GM19023 (cell line): Measurements from ENCODE around the gene FOXL3.
"Not testable (repeated sequence)": the region's sequence is repeated elsewhere in the genome, so short reads cannot be mapped to it uniquely, and the experiment has no call there.

Experiments
- ATAC-seq: cut with Tn5 transposase; IDR thresholded peaks from one replicate; pipeline ENCODE4 v1.9.1; 2021; ENCODE audit warnings: mild to moderate bottlenecking, moderate library complexity; ENCODE audit not compliant: unreplicated experiment

FOXL3 gene

GRCh38 chr7:286266-286665 is 3.7 kb upstream of the FOXL3 start:
- no peak for ATAC-seq

GRCh38 chr7:288671-289101 is 1.3 kb upstream of the FOXL3 start:
- ATAC-seq = no peak

- ATAC-seq = no peak
Observed at GRCh38 chr7:289209-289755, 688 bp upstream of the FOXL3 start.

- ATAC-seq = no peak
Observed at GRCh38 chr7:290554-291372, 793 bp downstream of the FOXL3 start.

GRCh38 chr7:291373-292092 is 1.6 kb downstream of the FOXL3 start:
- no peak for ATAC-seq

GRCh38 chr7:292226-292625 is 2.3 kb downstream of the FOXL3 start:
- no peak for ATAC-seq

GRCh38 chr7:292826-293225 is 2.9 kb downstream of the FOXL3 start:
- no peak for ATAC-seq

GRCh38 chr7:293681-294439 is 3.9 kb downstream of the FOXL3 start:
- ATAC-seq = no peak

GRCh38 chr7:294440-295154 is 4.6 kb downstream of the FOXL3 start:
- no peak for ATAC-seq

- ATAC-seq = no peak
Observed at GRCh38 chr7:295155-296154, 5.5 kb downstream of the FOXL3 start.

GRCh38 chr7:296373-296945 is 6.5 kb downstream of the FOXL3 start:
- ATAC-seq = no peak

GRCh38 chr7:297141-297540 is 7.2 kb downstream of the FOXL3 start:
- ATAC-seq = not testable (repeated sequence)

- ATAC-seq = no peak
Observed at GRCh38 chr7:297611-298374, 7.8 kb downstream of the FOXL3 start.

- no peak for ATAC-seq
Observed at GRCh38 chr7:298375-298702, 8.4 kb downstream of the FOXL3 start.

- no peak for ATAC-seq
Observed at GRCh38 chr7:298743-299142, 8.8 kb downstream of the FOXL3 start.

- ATAC-seq = no peak
Observed at GRCh38 chr7:299169-299568, 9.2 kb downstream of the FOXL3 start.

- no peak for ATAC-seq
Observed at GRCh38 chr7:299628-300027, 9.7 kb downstream of the FOXL3 start.

GRCh38 chr7:300048-300447 is 10.1 kb downstream of the FOXL3 start:
- no peak for ATAC-seq
